ENCODE measurements around the gene OR4C5. TPM values are rescaled to one million over a fixed set of nuclear protein-coding genes. Genes with fewer than 3 reads are reported as not detected.
"Not testable (repeated sequence)": the region's sequence is repeated elsewhere in the genome, so short reads cannot be mapped to it uniquely, and the experiment has no call there.

OR4C5 gene
- not detected for polyA plus RNA-seq
- long read RNA-seq, donor 1: 0 reads
- long read RNA-seq, donor 2: 0 reads
- long read RNA-seq, donor 3: 0 reads
- long read RNA-seq, donor 4: 0 reads
- long read RNA-seq, donor 5: 0 reads
- long read RNA-seq, donor 6: 0 reads
- long read RNA-seq, donor 7: 0 reads
- long read RNA-seq, donor 8: 0 reads
- long read RNA-seq, donor 9: 0 reads
- long read RNA-seq, donor 10: 0 reads

- Histone ChIP-seq H3K4me1 (ENCODE audit: control insufficient read depth in 3 of 3, insufficient read depth in 2 of 3, low read depth in 1 of 3, low read length in 2 of 3) (no peaks in the 10 kb centered on the region), H3K4me3 (ENCODE audit: low read depth in 1 of 3, low read length in 3 of 3) (no peak within 1 kb of the TSS), H3K36me3 (ENCODE audit: control insufficient read depth in 3 of 3, insufficient read depth in 2 of 3, low read depth in 1 of 3, low read length in 3 of 3) (no peaks in the 10 kb centered on the region), H3K27me3 (ENCODE audit: control insufficient read depth in 3 of 3, insufficient read depth in 3 of 3, low read length in 3 of 3) (no peaks in the 10 kb centered on the region), H3K9me3 (ENCODE audit: control insufficient read depth in 2 of 2, insufficient read depth in 1 of 2, low read depth in 1 of 2, low read length in 1 of 2) (peaks cover 0 to 29% of the 10 kb centered on the region in 2 donors), H3K27ac (ENCODE audit: low read depth in 1 of 3, low read length in 2 of 3) (no peak within 1 kb of the TSS)
- DNase-seq (no peak), FAIRE-seq (no peak)
- WGBS, 3 donors: 74 to 82% (median 76%) methylated on average over 2 of the region's 2 CpGs
Measured at GRCh38 chr11:48366365-48366764, at the start of gene OR4C5. Gene OR4C5, minus strand, starts transcription at chr11:48366465. Its CDS starts 0 bp downstream, at chr11:48366465.

- no peak overlapping the region for H3K27ac ChIP-seq (ENCODE audit: low read depth in 1 of 3, low read length in 2 of 3)
- 33 to 56% (median 49%) methylated on average over 4 of the region's 4 CpGs for WGBS, 3 donors
- H3K36me3 ChIP-seq (ENCODE audit: control insufficient read depth in 3 of 3, insufficient read depth in 2 of 3, low read depth in 1 of 3, low read length in 3 of 3): no peaks in the 10 kb centered on the region
- DNase-seq: no peak
- H3K4me3 ChIP-seq (ENCODE audit: low read depth in 1 of 3, low read length in 3 of 3): no peak overlapping the region
- H3K27me3 ChIP-seq (ENCODE audit: control insufficient read depth in 3 of 3, insufficient read depth in 3 of 3, low read length in 3 of 3): no peaks in the 10 kb centered on the region
- peaks cover 0 to 21% of the 10 kb centered on the region in 2 donors for H3K9me3 ChIP-seq (ENCODE audit: control insufficient read depth in 2 of 2, insufficient read depth in 1 of 2, low read depth in 1 of 2, low read length in 1 of 2)
- FAIRE-seq: no peak
- no peaks in the 10 kb centered on the region for H3K4me1 ChIP-seq (ENCODE audit: control insufficient read depth in 3 of 3, insufficient read depth in 2 of 3, low read depth in 1 of 3, low read length in 2 of 3)
Measured at GRCh38 chr11:48384670-48385069, 18.4 kb upstream of the OR4C5 start.

- peaks cover 0 to 26% of the 10 kb centered on the region in 2 donors for H3K9me3 ChIP-seq (ENCODE audit: control insufficient read depth in 2 of 2, insufficient read depth in 1 of 2, low read depth in 1 of 2, low read length in 1 of 2)
- H3K36me3 ChIP-seq (ENCODE audit: control insufficient read depth in 3 of 3, insufficient read depth in 2 of 3, low read depth in 1 of 3, low read length in 3 of 3); DNase-seq; H3K4me1 ChIP-seq (ENCODE audit: control insufficient read depth in 3 of 3, insufficient read depth in 2 of 3, low read depth in 1 of 3, low read length in 2 of 3); H3K27me3 ChIP-seq (ENCODE audit: control insufficient read depth in 3 of 3, insufficient read depth in 3 of 3, low read length in 3 of 3); H3K27ac ChIP-seq (ENCODE audit: low read depth in 1 of 3, low read length in 2 of 3); FAIRE-seq; H3K4me3 ChIP-seq (ENCODE audit: low read depth in 1 of 3, low read length in 3 of 3): not testable (repeated sequence)
- WGBS, 3 donors: 46 to 76% (median 66%) methylated on average over 2 of the region's 2 CpGs
Measured at GRCh38 chr11:48384151-48384550, 17.9 kb upstream of the OR4C5 start.

- H3K4me1 ChIP-seq (ENCODE audit: control insufficient read depth in 3 of 3, insufficient read depth in 2 of 3, low read depth in 1 of 3, low read length in 2 of 3); H3K27ac ChIP-seq (ENCODE audit: low read depth in 1 of 3, low read length in 2 of 3); DNase-seq; H3K4me3 ChIP-seq (ENCODE audit: low read depth in 1 of 3, low read length in 3 of 3); H3K36me3 ChIP-seq (ENCODE audit: control insufficient read depth in 3 of 3, insufficient read depth in 2 of 3, low read depth in 1 of 3, low read length in 3 of 3); FAIRE-seq; H3K27me3 ChIP-seq (ENCODE audit: control insufficient read depth in 3 of 3, insufficient read depth in 3 of 3, low read length in 3 of 3): not testable (repeated sequence)
- 39 to 46% (median 41%) methylated on average over 2 of the region's 2 CpGs for WGBS, 3 donors
- peaks cover 0 to 43% of the 10 kb centered on the region in 2 donors for H3K9me3 ChIP-seq (ENCODE audit: control insufficient read depth in 2 of 2, insufficient read depth in 1 of 2, low read depth in 1 of 2, low read length in 1 of 2)
Measured at GRCh38 chr11:48361289-48361688, 5.0 kb downstream of the OR4C5 start.

- no peaks in the 10 kb centered on the region for H3K27me3 ChIP-seq (ENCODE audit: control insufficient read depth in 3 of 3, insufficient read depth in 3 of 3, low read length in 3 of 3)
- no peak overlapping the region for H3K27ac ChIP-seq (ENCODE audit: low read depth in 1 of 3, low read length in 2 of 3)
- H3K9me3 ChIP-seq (ENCODE audit: control insufficient read depth in 2 of 2, insufficient read depth in 1 of 2, low read depth in 1 of 2, low read length in 1 of 2): peaks cover 3 to 23% of the 10 kb centered on the region in 2 donors
- no peaks in the 10 kb centered on the region for H3K36me3 ChIP-seq (ENCODE audit: control insufficient read depth in 3 of 3, insufficient read depth in 2 of 3, low read depth in 1 of 3, low read length in 3 of 3)
- H3K4me3 ChIP-seq (ENCODE audit: low read depth in 1 of 3, low read length in 3 of 3): no peak overlapping the region
- DNase-seq (no peak), FAIRE-seq (no peak)
- no peaks in the 10 kb centered on the region for H3K4me1 ChIP-seq (ENCODE audit: control insufficient read depth in 3 of 3, insufficient read depth in 2 of 3, low read depth in 1 of 3, low read length in 2 of 3)
- 84 to 91% (median 87%) methylated on average over 1 of the region's 1 CpG for WGBS, 3 donors
Measured at GRCh38 chr11:48354677-48355076, 11.6 kb downstream of the OR4C5 start.

- WGBS, 3 donors: 87 to 93% (median 90%) methylated on average over 4 of the region's 4 CpGs
- Histone ChIP-seq H3K4me1 (ENCODE audit: control insufficient read depth in 3 of 3, insufficient read depth in 2 of 3, low read depth in 1 of 3, low read length in 2 of 3) (no peaks in the 10 kb centered on the region), H3K36me3 (ENCODE audit: control insufficient read depth in 3 of 3, insufficient read depth in 2 of 3, low read depth in 1 of 3, low read length in 3 of 3) (no peaks in the 10 kb centered on the region), H3K9me3 (ENCODE audit: control insufficient read depth in 2 of 2, insufficient read depth in 1 of 2, low read depth in 1 of 2, low read length in 1 of 2) (peaks cover 3 to 23% of the 10 kb centered on the region in 2 donors), H3K4me3 (ENCODE audit: low read depth in 1 of 3, low read length in 3 of 3) (no peak overlapping the region), H3K27ac (ENCODE audit: low read depth in 1 of 3, low read length in 2 of 3) (no peak overlapping the region), H3K27me3 (ENCODE audit: control insufficient read depth in 3 of 3, insufficient read depth in 3 of 3, low read length in 3 of 3) (no peaks in the 10 kb centered on the region)
- DNase-seq (no peak), FAIRE-seq (peak; percentile 33)
Measured at GRCh38 chr11:48354013-48354412, 12.3 kb downstream of the OR4C5 start.

GRCh38 chr11:48346286-48346685, 20.0 kb downstream of the OR4C5 start:
- H3K36me3 ChIP-seq (ENCODE audit: control insufficient read depth in 3 of 3, insufficient read depth in 2 of 3, low read depth in 1 of 3, low read length in 3 of 3); H3K4me3 ChIP-seq (ENCODE audit: low read depth in 1 of 3, low read length in 3 of 3); H3K27me3 ChIP-seq (ENCODE audit: control insufficient read depth in 3 of 3, insufficient read depth in 3 of 3, low read length in 3 of 3); FAIRE-seq; DNase-seq; H3K9me3 ChIP-seq (ENCODE audit: control insufficient read depth in 2 of 2, insufficient read depth in 1 of 2, low read depth in 1 of 2, low read length in 1 of 2); H3K4me1 ChIP-seq (ENCODE audit: control insufficient read depth in 3 of 3, insufficient read depth in 2 of 3, low read depth in 1 of 3, low read length in 2 of 3); H3K27ac ChIP-seq (ENCODE audit: low read depth in 1 of 3, low read length in 2 of 3): not testable (repeated sequence)
- WGBS, 3 donors: 66 to 70% (median 68%) methylated on average over 5 of the region's 5 CpGs

GRCh38 chr11:48342505-48342904, 23.8 kb downstream of the OR4C5 start:
- H3K9me3 ChIP-seq (ENCODE audit: control insufficient read depth in 2 of 2, insufficient read depth in 1 of 2, low read depth in 1 of 2, low read length in 1 of 2): peaks cover 1 to 19% of the 10 kb centered on the region in 2 donors
- H3K27ac ChIP-seq (ENCODE audit: low read depth in 1 of 3, low read length in 2 of 3); DNase-seq; H3K27me3 ChIP-seq (ENCODE audit: control insufficient read depth in 3 of 3, insufficient read depth in 3 of 3, low read length in 3 of 3); H3K36me3 ChIP-seq (ENCODE audit: control insufficient read depth in 3 of 3, insufficient read depth in 2 of 3, low read depth in 1 of 3, low read length in 3 of 3); H3K4me3 ChIP-seq (ENCODE audit: low read depth in 1 of 3, low read length in 3 of 3); H3K4me1 ChIP-seq (ENCODE audit: control insufficient read depth in 3 of 3, insufficient read depth in 2 of 3, low read depth in 1 of 3, low read length in 2 of 3); FAIRE-seq: not testable (repeated sequence)
- WGBS, 3 donors: 46 to 53% (median 52%) methylated on average over 2 of the region's 2 CpGs

GRCh38 chr11:48341466-48341865, 24.8 kb downstream of the OR4C5 start:
- H3K4me1 ChIP-seq (ENCODE audit: control insufficient read depth in 3 of 3, insufficient read depth in 2 of 3, low read depth in 1 of 3, low read length in 2 of 3): no peaks in the 10 kb centered on the region
- no peaks in the 10 kb centered on the region for H3K36me3 ChIP-seq (ENCODE audit: control insufficient read depth in 3 of 3, insufficient read depth in 2 of 3, low read depth in 1 of 3, low read length in 3 of 3)
- H3K9me3 ChIP-seq (ENCODE audit: control insufficient read depth in 2 of 2, insufficient read depth in 1 of 2, low read depth in 1 of 2, low read length in 1 of 2): peaks cover 1 to 18% of the 10 kb centered on the region in 2 donors
- H3K27ac ChIP-seq (ENCODE audit: low read depth in 1 of 3, low read length in 2 of 3): no peak overlapping the region
- WGBS, 3 donors: 16 to 42% (median 25%) methylated on average over 2 of the region's 2 CpGs
- FAIRE-seq (no peak), DNase-seq (no peak)
- H3K4me3 ChIP-seq (ENCODE audit: low read depth in 1 of 3, low read length in 3 of 3): no peak overlapping the region
- H3K27me3 ChIP-seq (ENCODE audit: control insufficient read depth in 3 of 3, insufficient read depth in 3 of 3, low read length in 3 of 3): no peaks in the 10 kb centered on the region

Measured in small intestine (tissue), 16 donors.